ENCODE data around the gene IRF7. TPM values are rescaled to one million over a fixed set of nuclear protein-coding genes. Genes with fewer than 3 reads are reported as not detected.

The IRF7 gene
- total RNA-seq, 2 experiments from 2014 or later, result 160 to 165 TPM

- H3K36me3 Mint-ChIP-seq, result peaks cover 4% of the 10 kb centered on the region
- POLR2A ChIA-PET, result interaction anchor here (0.6 to 1.2 kb wide), 3 partner anchors 22 to 128 kb away, joined by 3 to 4 read pairs (median 3); partner anchors contain the start of gene IRF7
- ATAC-seq (ENCODE audit: low read depth) (no peak), DNase-seq (no peak)
- no peaks in the 10 kb centered on the region for H3K9me3 Mint-ChIP-seq
- peak overlapping the region; percentile 56 for H3K4me3 Mint-ChIP-seq
- peaks cover 29% of the 10 kb centered on the region for H3K27me3 Mint-ChIP-seq
- H3K4me1 Mint-ChIP-seq, result peaks cover 9% of the 10 kb centered on the region
- no peak overlapping the region for H3K27ac Mint-ChIP-seq
These were observed 22.1 kb upstream of the IRF7 start for GRCh38 chr11:637593-638521.

GRCh38 chr11:637333-637592, 21.5 kb upstream of the IRF7 start:
- no peaks in the 10 kb centered on the region for H3K9me3 Mint-ChIP-seq
- no peak for DNase-seq
- H3K4me3 Mint-ChIP-seq, result peak overlapping the region; percentile 56
- POLR2A ChIA-PET, result interaction anchor here (1.2 kb wide), 1 partner anchor 21 kb away, joined by 4 read pairs; the partner anchor contains the start of gene IRF7
- ATAC-seq (ENCODE audit: low read depth), result peak; percentile 24
- H3K27me3 Mint-ChIP-seq, result peaks cover 29% of the 10 kb centered on the region
- peaks cover 4% of the 10 kb centered on the region for H3K36me3 Mint-ChIP-seq
- peaks cover 8% of the 10 kb centered on the region for H3K4me1 Mint-ChIP-seq
- H3K27ac Mint-ChIP-seq, result no peak overlapping the region

- Mint-ChIP-seq H3K9me3 (no peaks in the 10 kb centered on the region), H3K27me3 (peaks cover 29% of the 10 kb centered on the region), H3K4me1 (peaks cover 8% of the 10 kb centered on the region), H3K4me3 (peak within 1 kb of the TSS; percentile 56), H3K36me3 (peaks cover 4% of the 10 kb centered on the region), H3K27ac (no peak within 1 kb of the TSS)
- POLR2A ChIA-PET, result no interaction called here
- ATAC-seq (ENCODE audit: low read depth) (no peak), DNase-seq (peak; percentile 24)
These were observed 21.0 kb upstream of the IRF7 start, which contains the start of gene DRD4 for GRCh38 chr11:636511-637332. Gene DRD4 (plus strand): TSS chr11:637269. CDS start chr11:637305, 36 bp downstream.

GRCh38 chr11:635945-636510, 20.3 kb upstream of the IRF7 start:
- POLR2A ChIA-PET, result no interaction called here

GRCh38 chr11:630871-631270, 15.1 kb upstream of the IRF7 start:
- H3K36me3 Mint-ChIP-seq, result peaks cover 2% of the 10 kb centered on the region

More at GRCh38 chr11:635945-636510, 20.3 kb upstream of the IRF7 start:
- H3K27ac Mint-ChIP-seq, result no peak overlapping the region
- peaks cover 29% of the 10 kb centered on the region for H3K27me3 Mint-ChIP-seq
- H3K9me3 Mint-ChIP-seq, result no peaks in the 10 kb centered on the region
- DNase-seq (peak; percentile 27), ATAC-seq (ENCODE audit: low read depth) (no peak)
- no peak overlapping the region for H3K4me3 Mint-ChIP-seq
- H3K4me1 Mint-ChIP-seq, result peaks cover 8% of the 10 kb centered on the region
- peaks cover 4% of the 10 kb centered on the region for H3K36me3 Mint-ChIP-seq

GRCh38 chr11:629237-629583, 13.5 kb upstream of the IRF7 start:
- peak overlapping the region; percentile 57 for H3K27ac Mint-ChIP-seq
- POLR2A ChIA-PET, result interaction anchor here (0.7 kb wide), 2 partner anchors 12 to 62 kb away, joined by 3 to 4 read pairs; no protein-coding TSS in a partner anchor
- peak overlapping the region; percentile 57 for H3K4me3 Mint-ChIP-seq
- H3K4me1 Mint-ChIP-seq, result peaks cover 15% of the 10 kb centered on the region
- peak; percentile 43 for ATAC-seq (ENCODE audit: low read depth)
- H3K27me3 Mint-ChIP-seq, result peaks cover 12% of the 10 kb centered on the region
- H3K9me3 Mint-ChIP-seq, result no peaks in the 10 kb centered on the region
- DNase-seq, result peak; percentile 37
- H3K36me3 Mint-ChIP-seq, result peaks cover 2% of the 10 kb centered on the region

More at GRCh38 chr11:630871-631270, 15.1 kb upstream of the IRF7 start:
- Mint-ChIP-seq H3K27me3 (peaks cover 14% of the 10 kb centered on the region), H3K27ac (no peak overlapping the region), H3K4me1 (peaks cover 15% of the 10 kb centered on the region), H3K4me3 (no peak overlapping the region), H3K9me3 (no peaks in the 10 kb centered on the region)
- DNase-seq (no peak), ATAC-seq (ENCODE audit: low read depth) (no peak)
- POLR2A ChIA-PET, result no interaction called here

- ATAC-seq (ENCODE audit: low read depth), result no peak
- peaks cover 15% of the 10 kb centered on the region for H3K4me1 Mint-ChIP-seq
- H3K27ac Mint-ChIP-seq, result no peak overlapping the region
- POLR2A ChIA-PET, result no interaction called here
- H3K9me3 Mint-ChIP-seq, result no peaks in the 10 kb centered on the region
- H3K4me3 Mint-ChIP-seq, result peak overlapping the region; percentile 57
- DNase-seq, result peak; percentile 35
- peaks cover 12% of the 10 kb centered on the region for H3K27me3 Mint-ChIP-seq
- H3K36me3 Mint-ChIP-seq, result peaks cover 2% of the 10 kb centered on the region
These were observed 12.3 kb upstream of the IRF7 start for GRCh38 chr11:628056-628455.

- ATAC-seq (ENCODE audit: low read depth) (no peak), DNase-seq (no peak)
- peaks cover 15% of the 10 kb centered on the region for H3K4me1 Mint-ChIP-seq
- POLR2A ChIA-PET, result interaction anchor here (0.8 kb wide), 1 partner anchor 99 kb away, joined by 3 read pairs; no protein-coding TSS in a partner anchor
- H3K27me3 Mint-ChIP-seq, result peaks cover 12% of the 10 kb centered on the region
- H3K36me3 Mint-ChIP-seq, result peaks cover 2% of the 10 kb centered on the region
- no peak overlapping the region for H3K4me3 Mint-ChIP-seq
- no peak overlapping the region for H3K27ac Mint-ChIP-seq
- no peaks in the 10 kb centered on the region for H3K9me3 Mint-ChIP-seq
These were observed 11.5 kb upstream of the IRF7 start for GRCh38 chr11:627308-627576.

- peak within 1 kb of the TSS; percentile 35 for H3K4me3 Mint-ChIP-seq
- H3K36me3 Mint-ChIP-seq, result peaks cover 2% of the 10 kb centered on the region
- peaks cover 15% of the 10 kb centered on the region for H3K4me1 Mint-ChIP-seq
- ATAC-seq (ENCODE audit: low read depth) (no peak), DNase-seq (peak; percentile 38)
- no peak within 1 kb of the TSS for H3K27ac Mint-ChIP-seq
- H3K9me3 Mint-ChIP-seq, result no peaks in the 10 kb centered on the region
- peaks cover 12% of the 10 kb centered on the region for H3K27me3 Mint-ChIP-seq
- POLR2A ChIA-PET, result interaction anchor here (0.8 to 1.0 kb wide), 2 partner anchors 11 to 100 kb away, joined by 3 to 4 read pairs; partner anchors contain the start of gene IRF7
These were observed 10.9 kb upstream of the IRF7 start, which contains the start of gene SCT for GRCh38 chr11:626475-627307. Gene SCT (minus strand): TSS chr11:627181. CDS start chr11:627143, 38 bp downstream.

GRCh38 chr11:625636-626268, 10.0 kb upstream of the IRF7 start:
- POLR2A ChIA-PET, result interaction anchor here (1.0 kb wide), 1 partner anchor 10 kb away, joined by 4 read pairs; the partner anchor contains the start of gene IRF7
- Mint-ChIP-seq H3K4me3 (no peak overlapping the region), H3K4me1 (peaks cover 15% of the 10 kb centered on the region), H3K27ac (no peak overlapping the region), H3K9me3 (no peaks in the 10 kb centered on the region), H3K27me3 (peaks cover 12% of the 10 kb centered on the region), H3K36me3 (peaks cover 2% of the 10 kb centered on the region)
- ATAC-seq (ENCODE audit: low read depth) (no peak), DNase-seq (peak; percentile 31)

- H3K27me3 Mint-ChIP-seq, result peaks cover 12% of the 10 kb centered on the region
- no peak for ATAC-seq (ENCODE audit: low read depth)
- peak; percentile 36 for DNase-seq
- peaks cover 2% of the 10 kb centered on the region for H3K36me3 Mint-ChIP-seq
- POLR2A ChIA-PET, result interaction anchor here (1.0 kb wide), 1 partner anchor 9 kb away, joined by 4 read pairs; the partner anchor contains the start of gene IRF7
- no peaks in the 10 kb centered on the region for H3K9me3 Mint-ChIP-seq
- peaks cover 15% of the 10 kb centered on the region for H3K4me1 Mint-ChIP-seq
- no peak within 1 kb of the TSS for H3K4me3 Mint-ChIP-seq
- H3K27ac Mint-ChIP-seq, result no peak within 1 kb of the TSS
These were observed 9.2 kb upstream of the IRF7 start, which contains the start of gene CDHR5 for GRCh38 chr11:624705-625635. Gene CDHR5 (minus strand): TSS chr11:624955. CDS start chr11:624902, 53 bp downstream.
